Measurements from ENCODE around the gene YES1.

Gene YES1

GRCh38 chr18:811892-812375 is at the start of gene YES1:
YES1 (minus strand) TSS chr18:812242; CDS start chr18:756827, 55,415 bp downstream.
- DNase-seq (ENCODE audit: low read depth): peak; percentile 47

DNA sequence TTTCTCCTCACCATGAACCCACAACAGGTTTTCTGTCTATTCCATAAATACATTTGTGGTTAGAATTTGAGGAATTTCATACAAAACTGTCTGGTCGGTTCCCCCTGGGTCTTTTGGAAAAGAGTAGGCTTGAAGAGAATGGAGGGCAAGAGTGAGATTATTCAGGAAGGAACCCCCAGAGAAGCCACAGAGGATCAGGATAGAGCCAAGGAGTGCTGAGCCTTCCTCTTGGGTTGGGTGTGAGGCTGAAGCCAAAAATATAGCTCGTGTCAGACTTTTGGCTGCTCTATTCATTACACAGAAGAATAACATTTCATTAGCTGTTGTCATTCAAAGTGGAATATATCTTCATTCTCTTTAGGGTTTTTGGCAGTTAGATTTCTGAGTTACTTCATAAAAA is 45.9 kb upstream of the YES1 start:
- DNase-seq (ENCODE audit: low read depth): no peak

DNA sequence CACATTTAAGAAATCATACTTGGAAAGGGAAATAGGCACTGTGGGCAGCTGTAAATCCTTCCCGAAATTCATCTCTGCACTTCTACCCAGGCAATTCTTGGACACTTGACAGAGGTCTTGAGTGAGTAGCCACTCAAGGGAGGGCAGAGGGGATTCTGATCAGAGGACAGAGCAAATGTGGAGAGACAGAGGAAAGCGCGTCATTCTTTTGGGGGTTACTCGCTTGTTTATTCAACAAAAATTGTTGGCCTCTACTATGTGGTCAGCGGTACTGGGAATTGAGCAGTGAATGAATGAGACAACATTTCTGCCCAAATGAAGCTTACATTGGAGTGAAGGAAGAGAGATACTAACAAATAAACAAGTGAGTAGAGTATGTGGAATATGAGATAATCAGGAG is 41.4 kb upstream of the YES1 start:
- no peak for DNase-seq (ENCODE audit: low read depth)

DNA sequence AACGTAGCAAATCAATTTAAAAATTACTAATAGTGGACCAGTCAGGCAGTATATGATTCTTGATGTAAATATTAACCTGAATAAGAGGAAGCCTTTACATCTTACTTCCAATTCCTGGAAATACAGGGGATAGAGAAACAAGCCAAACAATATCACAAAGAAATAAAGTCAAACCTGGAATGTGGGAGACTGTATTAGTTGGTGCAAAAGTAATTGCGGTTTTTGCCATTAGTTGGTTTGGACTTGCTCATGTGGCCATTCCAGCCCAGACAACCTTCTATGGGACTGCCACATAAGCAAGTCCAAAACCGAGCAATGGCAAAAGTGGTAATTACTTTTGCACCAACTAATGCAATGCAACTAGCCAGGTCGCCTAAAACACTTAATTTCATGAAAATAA is 38.9 kb upstream of the YES1 start:
- no peak for DNase-seq (ENCODE audit: low read depth)

GRCh38 chr18:849021-849420 is 37.0 kb upstream of the YES1 start:
- DNase-seq (ENCODE audit: low read depth): no peak

DNA sequence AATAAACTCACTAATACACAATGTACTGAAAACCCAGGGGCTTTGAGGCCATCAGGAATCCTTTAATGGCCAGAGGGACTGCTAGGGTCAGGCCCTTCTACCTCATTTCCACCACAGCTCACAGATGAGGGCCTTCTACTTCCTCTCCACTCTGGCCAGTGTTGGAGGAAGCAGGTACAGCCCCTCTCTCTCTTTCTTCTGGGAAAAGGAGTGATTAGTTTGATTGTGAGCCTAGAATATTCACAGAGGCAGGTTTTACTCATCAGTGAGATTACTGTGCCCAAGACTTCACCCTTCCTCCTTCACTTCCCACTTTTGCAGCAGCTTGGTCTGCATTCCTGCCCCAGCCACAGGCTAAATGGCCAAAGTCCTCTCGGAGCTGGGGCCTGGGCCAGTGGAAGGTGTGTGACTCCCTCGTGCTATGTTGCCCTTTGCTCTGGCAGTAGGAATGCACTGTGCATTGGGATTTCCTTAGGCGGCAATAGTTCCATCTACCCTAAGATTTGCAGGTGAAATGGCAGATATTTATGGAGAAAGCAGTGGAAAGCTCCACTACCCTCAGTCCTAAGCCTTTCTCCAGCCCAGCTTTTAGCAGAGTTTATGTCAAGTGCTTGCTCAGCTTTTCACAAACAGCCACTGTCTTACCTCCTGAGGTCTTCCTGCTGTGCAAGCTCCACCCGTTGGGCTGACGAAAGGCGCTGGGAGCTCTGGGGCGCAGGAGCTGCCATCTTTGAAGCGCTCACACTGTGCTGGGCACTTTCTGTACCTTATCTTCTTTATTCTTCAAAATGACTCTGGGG is 36.2 kb upstream of the YES1 start:
- no peak for DNase-seq (ENCODE audit: low read depth)

GRCh38 chr18:845152-845819 is 33.2 kb upstream of the YES1 start:
- DNase-seq (ENCODE audit: low read depth): no peak

DNA sequence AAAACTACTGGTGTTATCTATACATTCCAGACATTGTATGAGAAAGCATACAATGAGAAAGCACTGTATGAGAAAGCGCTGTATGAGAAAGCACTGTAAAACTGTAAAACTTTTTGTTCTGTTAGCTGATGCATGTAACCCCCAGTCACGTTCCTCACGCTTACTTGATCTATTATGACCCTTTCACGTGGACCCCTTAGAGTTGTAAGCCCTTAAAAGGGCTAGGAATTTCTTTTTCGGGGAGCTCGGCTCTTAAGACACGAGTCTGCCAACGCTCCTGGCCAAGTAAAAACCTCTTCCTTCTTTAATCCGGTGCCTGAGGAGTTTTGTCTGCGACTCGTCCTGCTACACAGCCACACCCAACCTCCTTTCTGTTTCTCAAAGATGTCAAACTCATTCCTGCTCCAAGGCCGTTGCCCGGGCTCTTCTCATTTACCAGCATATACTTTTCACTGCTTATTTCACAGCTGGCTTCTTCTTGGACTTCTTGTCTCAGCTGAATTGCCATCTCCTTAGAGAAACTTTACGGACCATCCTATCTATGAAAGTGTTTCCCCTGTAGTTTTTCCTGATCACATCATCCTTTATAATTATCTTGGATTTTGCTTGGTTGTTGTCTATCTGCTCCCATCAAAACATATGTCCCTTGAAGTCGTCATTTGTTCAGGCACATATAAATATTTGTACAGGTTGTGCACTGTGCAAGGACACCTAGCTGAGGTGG is 29.8 kb upstream of the YES1 start:
- DNase-seq (ENCODE audit: low read depth): no peak

DNA sequence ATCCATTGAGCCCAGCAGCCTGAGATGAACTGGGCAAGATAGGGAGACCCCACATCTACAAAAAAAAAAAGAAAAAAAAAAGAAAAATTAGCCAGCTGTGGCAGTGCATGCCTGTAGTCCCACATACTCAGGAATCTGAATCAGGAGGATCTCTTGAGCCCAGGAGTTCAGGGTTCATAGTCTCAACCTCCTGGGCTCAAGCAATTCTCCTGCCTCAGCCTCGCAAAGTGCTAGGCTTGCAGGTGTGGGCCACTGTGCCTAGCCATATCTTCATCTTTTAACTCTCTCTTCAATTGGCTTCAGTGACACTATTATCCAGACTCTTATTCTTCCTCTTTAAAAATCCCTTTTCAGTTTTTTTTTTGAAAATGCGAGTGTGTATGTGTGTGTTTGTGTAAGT is 28.5 kb upstream of the YES1 start:
- no peak for DNase-seq (ENCODE audit: low read depth)

DNA sequence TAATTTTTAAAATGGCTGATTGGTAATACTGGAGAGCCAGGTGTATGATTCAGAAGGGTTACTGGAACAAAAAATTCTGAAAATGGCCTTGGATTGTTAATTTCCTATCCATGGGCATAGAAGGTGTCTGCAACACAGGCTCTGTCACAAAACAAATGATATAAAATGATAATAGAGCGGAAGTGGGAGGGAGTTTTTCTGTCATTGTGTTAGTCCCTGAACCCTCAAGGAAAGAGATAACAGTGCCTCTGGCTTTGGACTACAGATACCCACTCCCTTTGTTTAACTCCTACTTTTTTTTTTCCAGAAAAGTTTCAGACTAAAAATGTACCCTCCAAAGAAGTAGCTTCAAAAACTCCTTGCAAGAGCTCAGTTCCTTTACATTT is 28.0 kb upstream of the YES1 start:
- DNase-seq (ENCODE audit: low read depth): no peak

DNA sequence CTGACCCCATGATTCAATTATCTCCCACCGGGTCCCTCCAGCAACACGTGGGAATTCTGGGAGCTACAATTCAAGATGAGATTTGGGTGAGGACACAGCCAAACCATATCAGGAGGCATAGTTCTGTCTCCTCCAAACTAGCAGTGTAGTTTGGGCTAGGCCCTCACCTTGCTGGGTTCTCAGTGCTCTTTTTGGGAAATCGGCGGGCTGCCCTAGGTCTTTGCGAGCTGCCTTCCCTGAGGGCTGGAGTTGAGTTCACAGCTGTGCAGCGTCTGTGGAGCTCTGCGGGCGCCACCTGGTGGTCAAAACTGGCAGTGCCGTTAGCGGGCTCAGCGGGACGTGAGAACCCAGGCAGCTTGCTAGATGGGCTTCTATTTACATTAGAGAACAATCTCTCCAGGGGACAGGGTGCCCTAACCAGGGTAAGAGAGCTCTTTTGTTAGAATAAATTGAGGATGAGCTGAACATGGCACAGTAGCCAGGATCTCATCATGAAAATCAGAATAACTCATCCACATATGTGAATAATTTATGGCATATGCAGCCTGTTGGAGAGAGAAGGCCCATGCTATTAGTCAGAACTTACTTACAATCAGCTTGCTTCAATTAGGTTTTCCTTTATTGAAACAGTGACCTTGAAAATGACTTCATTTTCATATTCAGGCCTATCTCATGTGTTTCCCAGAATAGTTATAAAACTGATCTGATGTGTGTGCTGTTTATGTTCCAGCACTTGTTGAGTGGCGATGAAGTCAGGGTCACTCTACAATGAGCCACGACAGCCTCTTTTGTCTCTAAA is 27.4 kb upstream of the YES1 start:
- DNase-seq (ENCODE audit: low read depth): peak; percentile 76

DNA sequence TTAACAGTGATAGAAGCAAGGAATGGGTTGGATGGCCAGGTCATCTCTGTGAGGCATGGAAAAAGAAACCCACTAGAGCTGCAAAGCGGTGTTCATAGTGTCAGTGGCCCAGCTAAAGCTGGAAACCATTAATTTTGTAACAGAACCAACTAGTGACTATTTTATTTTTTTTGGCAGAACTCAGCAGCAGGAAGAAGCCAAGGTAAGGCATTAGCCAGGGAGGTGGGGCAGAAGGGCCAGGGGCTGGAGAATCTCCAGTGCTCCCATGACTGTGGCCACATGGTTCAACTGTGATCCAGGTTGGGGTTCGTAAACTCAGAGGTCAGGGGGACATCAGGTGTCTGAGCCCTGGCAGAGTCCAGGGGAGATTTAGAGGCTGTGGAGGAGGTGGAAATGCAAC is 25.9 kb upstream of the YES1 start:
- no peak for DNase-seq (ENCODE audit: low read depth)

- no peak for DNase-seq (ENCODE audit: low read depth)
Observed at GRCh38 chr18:834082-834720, 22.2 kb upstream of the YES1 start.

- no peak for DNase-seq (ENCODE audit: low read depth)
Observed at GRCh38 chr18:833197-833596, 21.2 kb upstream of the YES1 start.

DNA sequence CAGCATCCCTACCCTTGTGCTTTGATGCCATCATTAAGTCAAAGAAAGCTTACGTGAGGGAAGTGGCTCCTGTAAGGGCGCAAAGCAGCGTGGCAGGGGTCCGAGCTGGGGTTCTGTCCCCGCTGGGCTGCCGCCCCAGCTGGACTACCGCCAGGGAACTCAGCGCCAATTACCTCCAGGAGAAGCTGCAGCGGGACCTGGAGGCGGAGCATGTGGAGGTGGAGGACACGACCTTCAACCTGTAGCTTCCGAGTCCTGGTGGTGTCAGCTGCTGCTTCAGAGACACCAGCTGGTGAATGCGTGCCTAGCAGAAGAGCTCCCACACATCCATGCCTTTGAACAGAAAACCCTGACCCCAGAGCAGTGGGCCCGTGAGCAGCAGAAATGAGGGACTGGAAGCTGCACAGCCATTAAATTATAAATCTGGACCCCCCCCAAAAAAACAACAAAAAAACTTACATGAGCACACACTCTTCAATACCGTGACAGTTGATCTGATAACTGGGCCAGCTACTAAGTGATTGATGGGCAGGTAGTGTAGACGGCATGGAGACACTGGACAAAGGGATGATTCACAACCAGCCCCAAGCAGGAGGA is 20.1 kb upstream of the YES1 start:
- no peak for DNase-seq (ENCODE audit: low read depth)

- DNase-seq (ENCODE audit: low read depth): no peak
Observed at GRCh38 chr18:830315-830901, 18.4 kb upstream of the YES1 start.

GRCh38 chr18:829432-829831 is 17.4 kb upstream of the YES1 start:
- DNase-seq (ENCODE audit: low read depth): no peak

DNA sequence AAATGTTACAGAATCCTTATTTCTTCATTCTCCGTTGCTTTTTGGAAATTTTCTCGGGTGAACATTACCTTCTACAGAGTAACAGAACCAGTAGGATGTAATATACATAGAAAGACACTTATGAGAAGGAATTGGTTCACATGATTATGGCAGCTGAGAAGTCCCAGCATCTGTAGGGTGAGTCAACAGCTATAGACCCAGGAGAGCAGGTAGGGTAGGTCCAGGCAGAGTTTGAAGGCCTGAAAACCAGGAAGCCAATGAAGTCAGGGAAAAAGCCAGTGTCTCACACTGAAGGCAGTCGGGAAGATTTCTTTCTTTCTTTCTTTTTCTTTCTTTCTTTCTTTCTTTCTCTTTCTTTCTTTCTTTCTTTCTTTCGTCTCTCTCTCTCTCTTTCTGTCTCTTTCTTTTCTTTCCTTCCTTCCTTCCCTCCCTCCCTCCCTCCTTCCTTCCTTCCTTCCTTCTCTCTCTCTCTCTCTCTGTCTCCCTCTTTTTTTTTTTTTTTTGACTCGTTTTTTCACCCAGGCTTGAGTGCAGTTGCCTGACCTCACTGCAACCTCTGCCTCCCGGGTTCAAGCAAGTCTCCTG is 15.1 kb upstream of the YES1 start:
- DNase-seq (ENCODE audit: low read depth): no peak

DNA sequence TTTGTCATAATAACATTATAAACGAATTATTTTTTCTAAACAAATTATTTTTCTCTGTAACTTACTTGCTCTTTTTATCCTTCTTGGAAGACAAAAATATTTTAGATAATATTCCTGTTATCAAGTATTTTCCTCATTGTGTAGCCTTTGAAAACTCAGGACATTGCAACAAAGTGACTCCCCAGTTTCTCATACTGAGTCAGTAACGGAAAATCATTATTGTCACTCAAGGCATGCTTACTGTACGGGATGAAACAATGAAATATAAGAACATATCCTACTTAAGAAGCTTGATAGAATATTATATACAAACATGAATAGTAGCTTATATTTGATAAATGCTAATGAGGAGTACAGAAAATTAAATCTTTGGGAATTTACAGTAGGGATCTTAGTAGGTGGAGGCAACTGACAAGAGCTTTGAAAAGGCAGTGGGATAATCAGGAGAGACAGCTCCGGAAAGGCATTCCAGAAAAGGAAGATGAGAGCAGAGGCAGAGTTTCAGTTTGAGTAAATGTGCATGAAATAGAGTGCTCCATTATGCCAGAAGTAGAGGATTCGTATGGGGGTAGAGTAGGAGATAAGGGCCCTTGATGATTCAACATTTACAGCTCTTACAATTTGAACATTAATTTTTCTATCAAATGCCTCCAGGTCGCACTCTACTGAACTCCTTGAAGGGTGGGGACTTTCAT is 14.0 kb upstream of the YES1 start:
- no peak for DNase-seq (ENCODE audit: low read depth)

DNA sequence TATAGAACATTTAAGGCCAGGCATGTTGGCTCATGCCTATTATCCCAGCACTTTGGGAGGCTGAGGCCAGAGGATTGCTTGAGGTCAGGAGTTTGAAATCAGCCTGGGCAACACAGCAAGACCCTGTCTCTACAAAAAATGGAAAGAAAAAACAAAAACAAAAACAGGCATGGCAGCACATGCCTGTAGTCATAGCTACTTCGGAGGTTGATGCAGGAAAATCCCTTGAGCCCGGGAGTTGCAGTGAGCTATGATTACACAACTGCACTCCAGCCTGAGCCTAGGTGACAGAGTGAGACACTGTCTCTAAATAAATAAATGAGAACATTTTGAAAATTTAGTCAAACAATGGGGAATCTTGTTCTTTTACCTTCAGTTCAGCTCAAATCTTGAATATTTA is 12.1 kb upstream of the YES1 start:
- DNase-seq (ENCODE audit: low read depth): no peak
